ENCODE results near the gene MMP24. TPM values are rescaled to one million over a fixed set of nuclear protein-coding genes. Genes with fewer than 3 reads are reported as not detected.

The MMP24 gene
- total RNA-seq, 1 experiment from 2014 or later, result 23.0 TPM

GRCh38 chr20:35257175-35257909 lies 30.9 kb downstream of the MMP24 start:
- H2BK12ac ChIP-seq (ENCODE audit: insufficient read length, low read depth, low read length), result no peak overlapping the region
- H3K36me3 Mint-ChIP-seq (ENCODE audit: insufficient read depth in 1 of 3, low read depth in 3 of 3), result peaks cover 0 to 48% (median 32%) of the 10 kb centered on the region in 3 experiments; a peak in 4 of 7 replicates
- H3K27ac ChIP-seq (ENCODE audit: insufficient read length, low read depth, low read length), result no peak overlapping the region
- peak overlapping the region in 1 of 3 experiments; percentile 90; a peak in 2 of 7 replicates for H3K27ac Mint-ChIP-seq
- peak overlapping the region; percentile 13 for H2AK5ac ChIP-seq (ENCODE audit: insufficient read length, low read length)
- peaks cover 51% of the 10 kb centered on the region in 2 experiments for H3K4me1 Mint-ChIP-seq
- H3K9me3 ChIP-seq (ENCODE audit: control insufficient read depth, low read depth, low read length), result no peaks in the 10 kb centered on the region
- H3T11ph ChIP-seq (ENCODE audit: low read length), result no peak overlapping the region
- H3K4me1 ChIP-seq (ENCODE audit: insufficient read depth, low read length), result peaks cover 5% of the 10 kb centered on the region; the same call in 1 of the 2 replicates
- H3K14ac ChIP-seq (ENCODE audit: insufficient read depth, low read length), result no peak overlapping the region
- H3K23me2 ChIP-seq (ENCODE audit: insufficient read length, low read depth, low read length, poor library complexity, severe bottlenecking), result no peaks in the 10 kb centered on the region
- no peaks in the 10 kb centered on the region for H3K27me3 ChIP-seq (ENCODE audit: insufficient read depth, low read length)
- H2BK120ac ChIP-seq (ENCODE audit: low read depth, low read length, poor library complexity, severe bottlenecking), result no peak overlapping the region
- no CpG with 5 or more reads among the region's 8 CpGs for WGBS (ENCODE audit: extremely low coverage, insufficient read length, low lambda C conversion rate)
- no peak overlapping the region for H3K23ac ChIP-seq (ENCODE audit: insufficient read length, low read depth, low read length)
- no peak overlapping the region for H2BK15ac ChIP-seq (ENCODE audit: low read depth, low read length)
- no peaks in the 10 kb centered on the region; a peak in 1 of 5 replicates for H3K9me3 Mint-ChIP-seq
- no peak overlapping the region for H2AFZ ChIP-seq (ENCODE audit: low read length)
- no peak overlapping the region for H3K9ac ChIP-seq (ENCODE audit: extremely low read depth, insufficient read length, low read length)
- H3K27me3 Mint-ChIP-seq (ENCODE audit: low read depth), result no peaks in the 10 kb centered on the region; the same call in 1 of the 2 replicates
- no peak overlapping the region for H3K4me2 ChIP-seq (ENCODE audit: insufficient read depth, insufficient read length, low read length)
- H4K5ac ChIP-seq (ENCODE audit: insufficient read length, low read depth, low read length), result no peak overlapping the region
- no peak for TF ChIP-seq CTCF (conservative IDR thresholded peaks at IDR 0.05)
- no peak overlapping the region for H3K4ac ChIP-seq (ENCODE audit: low read depth, low read length)
- no peak overlapping the region for H4K8ac ChIP-seq (replicated peaks; ENCODE audit: insufficient read length, low read depth, low read length)
- H2BK5ac ChIP-seq (ENCODE audit: insufficient read length, low read length), result no peak overlapping the region
- H3K18ac ChIP-seq (ENCODE audit: insufficient read length, low read depth, low read length), result no peak overlapping the region
- no peak overlapping the region for H4K91ac ChIP-seq (ENCODE audit: insufficient read length, low read depth, low read length)
- no peak overlapping the region for H3K4me3 Mint-ChIP-seq
- no peaks in the 10 kb centered on the region for H3K79me2 ChIP-seq (ENCODE audit: insufficient read depth, low read length)
- H2BK20ac ChIP-seq (ENCODE audit: low read depth, low read length, poor library complexity, severe bottlenecking), result no peak overlapping the region
- no peaks in the 10 kb centered on the region for H4K20me1 ChIP-seq (ENCODE audit: control insufficient read depth, insufficient read depth, insufficient read length)
- H3K79me1 ChIP-seq (ENCODE audit: insufficient read depth, low read depth, low read length, poor library complexity, severe bottlenecking), result no peaks in the 10 kb centered on the region
- DNase-seq, result no peak
- no peak overlapping the region for H3K56ac ChIP-seq (ENCODE audit: insufficient read length, low read depth, low read length)
